Measurements from ENCODE around the gene GPX1. TPM values are rescaled to one million over a fixed set of nuclear protein-coding genes. Genes with fewer than 3 reads are reported as not detected.

The GPX1 gene
- total and polyA plus RNA-seq, 10 of the 15 experiments (the other 5 are each of a cell fraction or from before 2014, with no cell fraction given), result 32.0 to 1,121 (median 400) TPM

- H2AFZ ChIP-seq (ENCODE audit: control insufficient read depth, low read depth, low read length), result no peak overlapping the region
- DNase-seq (ENCODE audit: low read depth, low spot score) (no peak), FAIRE-seq (no peak), ATAC-seq (no peak)
- H3K79me2 ChIP-seq (ENCODE audit: control insufficient read depth, insufficient read depth, low read length), result peaks cover 91% of the 10 kb centered on the region
- TF ChIP-seq FOXK2 (IDR thresholded peaks at IDR 0.05) (no peak), CHD2 (IDR thresholded peaks at IDR 0.05; ENCODE audit: borderline replicate concordance, low read depth, low read length) (no peak), E2F8 (IDR thresholded peaks at IDR 0.05; ENCODE audit: low read depth, partially characterized antibody) (no peak), EED (IDR thresholded peaks at IDR 0.05; ENCODE audit: low read depth) (no peak), REST (IDR thresholded peaks at IDR 0.05; ENCODE audit: low read depth, low read length) (no peak), MLLT1 (IDR thresholded peaks at IDR 0.05) (no peak), RB1 (IDR thresholded peaks at IDR 0.05; ENCODE audit: borderline replicate concordance) (no peak)
- peaks cover 10% of the 10 kb centered on the region for H4K20me1 ChIP-seq (ENCODE audit: control insufficient read depth, insufficient read depth)
- ChIA-PET SMC1A (ENCODE audit: uncharacterized antibody, unreplicated experiment) (interaction anchor here (1.1 kb wide), 1 partner anchor 8 kb away, joined by 3 read pairs; the partner anchor contains the start of genes RHOA and TCTA), CTCF (no interaction called here), POLR2A (interaction anchor here (0.6 to 1.2 kb wide), 4 partner anchors 9 to 253 kb away, joined by 3 to 11 read pairs (median 6); no protein-coding TSS in a partner anchor), RAD21 (ENCODE audit: unreplicated experiment) (interaction anchor here (0.9 kb wide), 1 partner anchor 47 kb away, joined by 3 read pairs; no protein-coding TSS in a partner anchor)
- in situ Hi-C loops (cut with MboI), result no loop called here
- no TSS peak for BruUV-seq (replicated peaks)
- peaks cover 17% of the 10 kb centered on the region for H3K4me1 ChIP-seq (ENCODE audit: control insufficient read depth, insufficient read depth, low read length)
- H3K27me3 ChIP-seq (replicated peaks in 1 of 2; ENCODE audit: control insufficient read depth in 2 of 2, insufficient read depth in 2 of 2, low read length in 1 of 2), result no peaks in the 10 kb centered on the region
- WGBS (ENCODE audit: insufficient coverage, insufficient replicate concordance, low lambda C conversion rate, missing lambda C conversion rate), result 96% methylated on average over 5 of the region's 5 CpGs
- H3K36me3 ChIP-seq (ENCODE audit: control insufficient read depth in 2 of 2, insufficient read depth in 2 of 2, low read length in 1 of 2), result peaks cover 6 to 8% of the 10 kb centered on the region in 2 experiments; a peak in 3 of 4 replicates
- H3K9me3 ChIP-seq (replicated peaks; ENCODE audit: control insufficient read depth, insufficient read depth, low read length), result no peaks in the 10 kb centered on the region; the same call in 2 of the 3 replicates
- H3K4me2 ChIP-seq (ENCODE audit: control insufficient read depth, insufficient read depth), result no peak overlapping the region
- H3K4me3 ChIP-seq, result no peak overlapping the region
- H3K27ac ChIP-seq (ENCODE audit: control insufficient read depth, insufficient read depth), result no peak overlapping the region
- H3K9ac ChIP-seq (ENCODE audit: control insufficient read depth, insufficient read depth, low read length), result no peak overlapping the region
- intact Hi-C loops (cut with micrococcal nuclease; ENCODE audit: unreplicated experiment), result no loop called here
Observed at GRCh38 chr3:49403891-49404290, 45.7 kb upstream of the GPX1 start.

Measured in GM12878 (cell line).